Measurements from ENCODE around the gene SPATA46. TPM values are rescaled to one million over a fixed set of nuclear protein-coding genes. Genes with fewer than 3 reads are reported as not detected.

SPATA46 gene
- total RNA-seq, 1 donor from 2014 or later: not detected

GRCh38 chr1:162351246-162351842 lies 25.3 kb downstream of the SPATA46 start:
- H3K4me3 Mint-ChIP-seq (ENCODE audit: unreplicated experiment): no peak overlapping the region

GRCh38 chr1:162349635-162350330 lies 26.9 kb downstream of the SPATA46 start:
- H3K36me3 Mint-ChIP-seq (ENCODE audit: low read depth, unreplicated experiment): peaks cover 1% of the 10 kb centered on the region
- H3K4me3 Mint-ChIP-seq (ENCODE audit: unreplicated experiment): no peak overlapping the region
- H3K4me1 Mint-ChIP-seq (ENCODE audit: low read depth, unreplicated experiment): peaks cover 32% of the 10 kb centered on the region
- H3K36me3 ChIP-seq (ENCODE audit: insufficient read depth, low read length): no peaks in the 10 kb centered on the region
- H3K27me3 ChIP-seq (ENCODE audit: insufficient read depth, low read length): no peaks in the 10 kb centered on the region
- peak overlapping the region; percentile 67 for H3K27ac ChIP-seq (ENCODE audit: low read depth, low read length)
- H2AFZ ChIP-seq (ENCODE audit: low read depth, low read length): peak overlapping the region; percentile 62
- H3K4me2 ChIP-seq (ENCODE audit: low read length): peak overlapping the region; percentile 74
- no peak for TF ChIP-seq CTCF (IDR thresholded peaks at IDR 0.05; ENCODE audit: insufficient read depth, low read depth, low read length)
- TF ChIP-seq EZH2 (IDR thresholded peaks at IDR 0.05; ENCODE audit: insufficient read depth, low read length): no peak
- no peaks in the 10 kb centered on the region for H3K27me3 Mint-ChIP-seq (ENCODE audit: low read depth, unreplicated experiment)
- H3K4me3 ChIP-seq (ENCODE audit: insufficient read depth, low read depth, low read length): peak overlapping the region; percentile 24
- H3K9ac ChIP-seq (ENCODE audit: low read length): peak overlapping the region; percentile 32
- H3K9me3 ChIP-seq (ENCODE audit: insufficient read depth, low read depth, low read length): no peaks in the 10 kb centered on the region
- H4K20me1 ChIP-seq (ENCODE audit: insufficient read depth, low read length): no peaks in the 10 kb centered on the region
- H3K4me1 ChIP-seq (ENCODE audit: insufficient read depth, low read length): peaks cover 21% of the 10 kb centered on the region
- no peaks in the 10 kb centered on the region for H3K79me2 ChIP-seq (ENCODE audit: insufficient read depth, low read length)
- FAIRE-seq: no peak
- no peaks in the 10 kb centered on the region for H3K9me3 Mint-ChIP-seq (ENCODE audit: unreplicated experiment)
- peak overlapping the region; percentile 93 for H3K27ac Mint-ChIP-seq (ENCODE audit: unreplicated experiment)
- peak; percentile 93 for DNase-seq (ENCODE audit: low read depth)

More at GRCh38 chr1:162351246-162351842, 25.3 kb downstream of the SPATA46 start:
- H3K27ac ChIP-seq (ENCODE audit: low read depth, low read length): no peak overlapping the region
- no peak overlapping the region for H3K9ac ChIP-seq (ENCODE audit: low read length)
- H3K27me3 ChIP-seq (ENCODE audit: insufficient read depth, low read length): no peaks in the 10 kb centered on the region
- H3K4me2 ChIP-seq (ENCODE audit: low read length): no peak overlapping the region
- no peak overlapping the region for H2AFZ ChIP-seq (ENCODE audit: low read depth, low read length)
- H3K9me3 Mint-ChIP-seq (ENCODE audit: unreplicated experiment): no peaks in the 10 kb centered on the region
- H4K20me1 ChIP-seq (ENCODE audit: insufficient read depth, low read length): no peaks in the 10 kb centered on the region
- FAIRE-seq (no peak), DNase-seq (ENCODE audit: low read depth) (no peak)
- peaks cover 21% of the 10 kb centered on the region for H3K4me1 ChIP-seq (ENCODE audit: insufficient read depth, low read length)
- H3K4me1 Mint-ChIP-seq (ENCODE audit: low read depth, unreplicated experiment): peaks cover 32% of the 10 kb centered on the region
- no peak for TF ChIP-seq CTCF (IDR thresholded peaks at IDR 0.05; ENCODE audit: insufficient read depth, low read depth, low read length)
- TF ChIP-seq EZH2 (IDR thresholded peaks at IDR 0.05; ENCODE audit: insufficient read depth, low read length): no peak
- H3K9me3 ChIP-seq (ENCODE audit: insufficient read depth, low read depth, low read length): no peaks in the 10 kb centered on the region
- H3K36me3 ChIP-seq (ENCODE audit: insufficient read depth, low read length): no peaks in the 10 kb centered on the region
- no peaks in the 10 kb centered on the region for H3K79me2 ChIP-seq (ENCODE audit: insufficient read depth, low read length)
- no peaks in the 10 kb centered on the region for H3K27me3 Mint-ChIP-seq (ENCODE audit: low read depth, unreplicated experiment)
- H3K36me3 Mint-ChIP-seq (ENCODE audit: low read depth, unreplicated experiment): peaks cover 1% of the 10 kb centered on the region
- no peak overlapping the region for H3K4me3 ChIP-seq (ENCODE audit: insufficient read depth, low read depth, low read length)
- no peak overlapping the region for H3K27ac Mint-ChIP-seq (ENCODE audit: unreplicated experiment)

DNA sequence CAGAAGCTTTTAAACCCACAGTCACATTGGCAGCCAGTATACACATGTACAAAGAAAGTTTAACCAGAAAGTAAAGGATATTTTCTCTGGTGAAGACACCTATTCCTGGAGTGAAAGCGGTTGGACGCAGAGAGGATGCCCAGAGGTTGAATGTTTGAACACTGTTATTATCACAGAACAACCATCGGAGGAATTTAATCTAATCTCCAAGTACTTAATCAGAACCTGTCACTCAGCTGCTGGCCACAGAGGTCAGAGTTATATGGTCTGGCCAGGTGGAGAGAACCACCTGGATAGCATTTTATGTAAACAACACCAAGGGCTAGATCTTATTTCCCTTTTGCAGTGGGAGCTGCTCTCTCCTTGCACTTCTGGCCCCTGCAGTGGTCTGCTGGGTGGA lies 29.4 kb downstream of the SPATA46 start:
- Histone ChIP-seq H3K4me3 (ENCODE audit: insufficient read depth, low read depth, low read length) (no peak overlapping the region), H3K4me2 (ENCODE audit: low read length) (no peak overlapping the region), H3K9ac (ENCODE audit: low read length) (no peak overlapping the region), H4K20me1 (ENCODE audit: insufficient read depth, low read length) (no peaks in the 10 kb centered on the region), H3K9me3 (ENCODE audit: insufficient read depth, low read depth, low read length) (no peaks in the 10 kb centered on the region), H3K27me3 (ENCODE audit: insufficient read depth, low read length) (no peaks in the 10 kb centered on the region), H3K36me3 (ENCODE audit: insufficient read depth, low read length) (no peaks in the 10 kb centered on the region), H3K79me2 (ENCODE audit: insufficient read depth, low read length) (no peaks in the 10 kb centered on the region), H3K27ac (ENCODE audit: low read depth, low read length) (no peak overlapping the region), H3K4me1 (ENCODE audit: insufficient read depth, low read length) (peaks cover 21% of the 10 kb centered on the region), H2AFZ (ENCODE audit: low read depth, low read length) (no peak overlapping the region)
- no peaks in the 10 kb centered on the region for H3K27me3 Mint-ChIP-seq (ENCODE audit: low read depth, unreplicated experiment)
- H3K27ac Mint-ChIP-seq (ENCODE audit: unreplicated experiment): no peak overlapping the region
- no peak for DNase-seq (ENCODE audit: low read depth)
- no peaks in the 10 kb centered on the region for H3K36me3 Mint-ChIP-seq (ENCODE audit: low read depth, unreplicated experiment)
- TF ChIP-seq EZH2 (IDR thresholded peaks at IDR 0.05; ENCODE audit: insufficient read depth, low read length): no peak
- TF ChIP-seq CTCF (IDR thresholded peaks at IDR 0.05; ENCODE audit: insufficient read depth, low read depth, low read length): no peak
- H3K9me3 Mint-ChIP-seq (ENCODE audit: unreplicated experiment): no peaks in the 10 kb centered on the region
- no peak for FAIRE-seq
- peaks cover 24% of the 10 kb centered on the region for H3K4me1 Mint-ChIP-seq (ENCODE audit: low read depth, unreplicated experiment)
- no peak overlapping the region for H3K4me3 Mint-ChIP-seq (ENCODE audit: unreplicated experiment)
